DND-41 (cell line): ENCODE results near the gene SPRTN.

Experiments
- EZH2 ChIP-seq: IDR thresholded peaks from 3 replicates; pipeline ENCODE4 v1.6.1; 2012; ENCODE audit warnings: borderline replicate concordance, low read depth, mild to moderate bottlenecking, moderate library complexity, low read length, inconsistent platforms; ENCODE audit not compliant: severe bottlenecking
- TF ChIP-seq, protein P1 (sequence below): IDR thresholded peaks from 2 replicates; pipeline ENCODE4 v1.5.1; 2012; ENCODE audit warnings: borderline replicate concordance, low read length, moderate library complexity, mild to moderate bottlenecking; ENCODE audit not compliant: poor library complexity, severe bottlenecking; ENCODE audit errors: extremely low read depth

DNA sequence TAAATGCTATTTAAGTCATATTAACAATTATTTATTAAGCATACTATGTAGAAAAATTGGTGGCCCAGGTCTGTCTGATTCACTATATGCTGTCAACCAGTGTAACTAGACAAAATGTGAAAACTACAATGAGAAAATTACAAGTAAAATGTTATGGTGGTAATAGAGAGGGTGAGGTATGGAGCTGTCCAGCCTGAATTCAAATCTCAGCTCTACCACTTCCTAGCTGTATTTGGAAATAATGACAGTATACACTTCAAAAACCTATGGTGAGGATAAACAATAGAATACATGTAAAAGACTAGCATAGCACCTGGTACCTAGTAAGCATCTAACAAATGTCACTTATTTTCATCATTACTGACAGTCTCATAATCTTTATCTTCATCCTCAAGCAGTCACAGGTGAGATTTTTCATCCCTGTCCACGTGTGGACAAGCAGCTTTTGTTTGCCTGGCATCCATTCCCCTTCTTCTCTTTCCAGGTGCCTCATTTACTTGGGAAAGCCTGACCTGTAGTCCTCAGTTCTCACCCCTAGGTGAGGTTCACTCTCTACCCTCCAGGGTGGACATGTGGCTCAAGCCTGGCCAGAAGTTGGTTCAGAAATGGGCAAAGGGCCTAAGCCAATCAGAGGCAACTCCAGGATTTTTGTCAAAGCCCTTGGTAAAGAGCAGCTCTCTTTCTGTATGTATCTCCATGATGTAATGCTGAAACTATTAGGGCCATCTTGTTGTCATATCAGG lies 54.5 kb downstream of the SPRTN start:
- TF ChIP-seq, protein P1, sequence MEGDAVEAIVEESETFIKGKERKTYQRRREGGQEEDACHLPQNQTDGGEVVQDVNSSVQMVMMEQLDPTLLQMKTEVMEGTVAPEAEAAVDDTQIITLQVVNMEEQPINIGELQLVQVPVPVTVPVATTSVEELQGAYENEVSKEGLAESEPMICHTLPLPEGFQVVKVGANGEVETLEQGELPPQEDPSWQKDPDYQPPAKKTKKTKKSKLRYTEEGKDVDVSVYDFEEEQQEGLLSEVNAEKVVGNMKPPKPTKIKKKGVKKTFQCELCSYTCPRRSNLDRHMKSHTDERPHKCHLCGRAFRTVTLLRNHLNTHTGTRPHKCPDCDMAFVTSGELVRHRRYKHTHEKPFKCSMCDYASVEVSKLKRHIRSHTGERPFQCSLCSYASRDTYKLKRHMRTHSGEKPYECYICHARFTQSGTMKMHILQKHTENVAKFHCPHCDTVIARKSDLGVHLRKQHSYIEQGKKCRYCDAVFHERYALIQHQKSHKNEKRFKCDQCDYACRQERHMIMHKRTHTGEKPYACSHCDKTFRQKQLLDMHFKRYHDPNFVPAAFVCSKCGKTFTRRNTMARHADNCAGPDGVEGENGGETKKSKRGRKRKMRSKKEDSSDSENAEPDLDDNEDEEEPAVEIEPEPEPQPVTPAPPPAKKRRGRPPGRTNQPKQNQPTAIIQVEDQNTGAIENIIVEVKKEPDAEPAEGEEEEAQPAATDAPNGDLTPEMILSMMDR, result no peak
- TF ChIP-seq EZH2, result no peak
